ENCODE results near the gene POMT1.
"Not testable (repeated sequence)": the region's sequence is repeated elsewhere in the genome, so short reads cannot be mapped to it uniquely, and the experiment has no call there.

DNA sequence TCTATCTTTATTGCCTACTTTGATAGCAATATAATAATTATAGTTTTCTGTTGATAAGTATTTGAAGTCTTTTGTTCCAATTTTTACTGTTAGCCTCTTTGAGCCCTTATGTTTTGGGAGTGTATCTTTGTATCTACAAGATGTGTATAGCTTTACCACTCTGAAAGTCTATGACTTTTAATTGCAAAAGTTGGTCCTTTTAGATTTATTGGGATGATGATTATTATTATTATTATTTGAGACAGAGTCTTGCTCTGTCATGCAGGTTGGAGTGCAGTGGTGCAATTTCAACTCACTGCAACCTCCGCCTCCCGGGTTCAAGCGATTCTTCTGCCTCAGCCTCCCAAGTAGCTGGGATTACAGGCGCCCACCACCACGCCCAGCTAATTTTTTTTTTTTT lies 30.6 kb upstream of the POMT1 start:
- TF ChIP-seq, protein P1, sequence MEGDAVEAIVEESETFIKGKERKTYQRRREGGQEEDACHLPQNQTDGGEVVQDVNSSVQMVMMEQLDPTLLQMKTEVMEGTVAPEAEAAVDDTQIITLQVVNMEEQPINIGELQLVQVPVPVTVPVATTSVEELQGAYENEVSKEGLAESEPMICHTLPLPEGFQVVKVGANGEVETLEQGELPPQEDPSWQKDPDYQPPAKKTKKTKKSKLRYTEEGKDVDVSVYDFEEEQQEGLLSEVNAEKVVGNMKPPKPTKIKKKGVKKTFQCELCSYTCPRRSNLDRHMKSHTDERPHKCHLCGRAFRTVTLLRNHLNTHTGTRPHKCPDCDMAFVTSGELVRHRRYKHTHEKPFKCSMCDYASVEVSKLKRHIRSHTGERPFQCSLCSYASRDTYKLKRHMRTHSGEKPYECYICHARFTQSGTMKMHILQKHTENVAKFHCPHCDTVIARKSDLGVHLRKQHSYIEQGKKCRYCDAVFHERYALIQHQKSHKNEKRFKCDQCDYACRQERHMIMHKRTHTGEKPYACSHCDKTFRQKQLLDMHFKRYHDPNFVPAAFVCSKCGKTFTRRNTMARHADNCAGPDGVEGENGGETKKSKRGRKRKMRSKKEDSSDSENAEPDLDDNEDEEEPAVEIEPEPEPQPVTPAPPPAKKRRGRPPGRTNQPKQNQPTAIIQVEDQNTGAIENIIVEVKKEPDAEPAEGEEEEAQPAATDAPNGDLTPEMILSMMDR (IDR thresholded peaks at IDR 0.05; ENCODE audit: borderline replicate concordance, extremely low read depth, low read length, poor library complexity, severe bottlenecking) = not testable (repeated sequence)
- TF ChIP-seq EZH2 (IDR thresholded peaks at IDR 0.05; ENCODE audit: borderline replicate concordance, low read depth, low read length, severe bottlenecking) = not testable (repeated sequence)
